Stimulated activated CD4-positive, alpha-beta T cell treated with anti-CD3 and anti-CD28 coated beads, Interleukin-2, amount 100 ng/mL, for 24 hours (primary cell): ENCODE results near the gene FUT6.
A peak's percentile ranks its signal among the peaks of the same experiment; 100 is the strongest.

Experiments
- DNase-seq, 2 donors: peaks; one replicate each; pipeline ENCODE4 v3.0.0-alpha.2; 2020

The FUT6 gene

DNA sequence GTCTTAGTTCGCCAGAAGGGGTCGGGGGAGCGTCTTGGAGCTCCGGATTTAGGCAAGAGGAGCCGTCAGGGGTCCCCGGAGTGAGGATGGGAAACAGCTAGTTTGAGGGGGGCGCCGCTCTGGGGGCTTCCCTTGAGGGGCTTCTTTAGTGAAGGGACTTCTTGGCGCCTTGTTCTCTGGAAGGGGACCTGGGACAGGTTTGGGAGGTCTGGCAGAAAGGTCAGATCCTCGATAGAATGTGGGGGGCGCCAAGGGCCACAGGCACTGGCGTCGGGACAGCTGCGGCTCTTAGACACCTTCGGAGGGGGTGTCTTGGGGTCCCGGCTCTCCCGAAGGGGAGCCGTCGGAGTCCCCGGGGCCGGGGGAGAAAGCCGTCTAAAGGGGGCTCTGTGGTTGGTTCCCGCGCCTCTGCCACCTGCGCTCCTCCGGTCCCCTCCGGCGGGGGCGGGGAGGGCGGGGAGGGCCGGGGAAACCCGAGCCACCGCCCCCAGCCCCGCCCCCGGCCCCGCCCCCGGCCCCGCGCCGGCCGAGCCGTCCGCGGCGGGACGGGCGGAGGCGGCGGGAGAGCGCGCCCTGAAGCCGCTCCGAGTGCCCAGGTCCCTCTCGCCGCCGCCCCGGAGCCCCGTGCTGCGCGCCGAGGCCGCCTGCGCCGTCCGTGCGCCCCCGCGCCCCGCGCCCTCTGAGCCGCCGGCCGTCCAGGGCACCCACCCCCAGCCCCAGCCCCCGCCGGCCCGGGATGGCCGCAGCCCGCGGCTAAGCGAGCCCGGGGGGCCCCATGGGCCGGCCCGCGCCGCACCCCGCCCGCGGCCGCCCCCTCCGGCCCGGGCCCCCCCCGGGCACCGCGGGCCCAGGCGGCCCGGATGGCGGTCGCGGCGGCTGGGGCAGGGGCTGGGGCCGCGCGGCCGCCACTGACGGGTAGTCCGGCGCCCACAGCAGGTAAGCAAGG, 34.7 kb downstream of the FUT6 start, which contains the start of gene NRTN:
NRTN (plus strand) TSS at position 552 of the 946 bp plus-strand sequence. CDS start 19,099 bp downstream, outside the sequence.
- DNase-seq, result peak; percentile 48 to 61

DNA sequence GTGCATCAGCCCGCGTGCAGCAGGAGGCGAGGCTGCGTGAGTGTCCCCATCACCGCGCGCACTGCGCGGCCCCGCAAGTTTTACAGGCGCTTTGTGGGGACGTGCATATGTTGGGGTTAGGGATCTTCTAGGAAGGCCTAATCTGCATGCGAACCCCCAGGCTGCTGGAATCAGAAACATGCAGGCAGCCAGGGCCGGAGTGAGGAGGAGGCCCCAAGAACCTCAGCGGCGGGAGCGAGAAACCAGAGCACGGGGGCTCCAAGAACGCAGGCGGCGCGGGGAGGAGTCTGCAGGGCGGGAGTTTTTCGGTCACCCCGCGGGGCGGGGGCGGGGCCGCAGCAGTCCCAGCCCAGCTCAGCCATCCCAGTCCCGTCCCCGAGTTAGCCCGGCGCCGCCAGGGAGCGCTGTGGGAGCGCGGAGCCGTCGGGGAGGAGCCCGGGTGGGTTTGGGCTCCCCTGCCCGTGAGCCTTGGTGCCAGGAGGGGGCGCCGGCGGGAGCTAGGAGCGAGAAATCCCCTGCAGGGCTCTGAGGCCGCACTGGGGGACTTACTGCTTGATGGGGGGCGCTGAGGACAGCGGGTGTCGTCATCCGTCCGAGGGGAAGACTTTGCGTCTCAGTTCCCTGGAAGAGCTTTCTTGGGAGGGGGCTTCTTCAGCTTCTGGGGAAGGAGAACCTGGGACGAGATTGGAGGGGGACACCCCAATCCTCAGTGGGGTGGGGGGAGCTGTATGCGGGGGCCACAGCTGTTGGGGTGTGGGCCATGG, 35.6 kb downstream of the FUT6 start:
- DNase-seq, result peak; percentile 94 to 97

DNA sequence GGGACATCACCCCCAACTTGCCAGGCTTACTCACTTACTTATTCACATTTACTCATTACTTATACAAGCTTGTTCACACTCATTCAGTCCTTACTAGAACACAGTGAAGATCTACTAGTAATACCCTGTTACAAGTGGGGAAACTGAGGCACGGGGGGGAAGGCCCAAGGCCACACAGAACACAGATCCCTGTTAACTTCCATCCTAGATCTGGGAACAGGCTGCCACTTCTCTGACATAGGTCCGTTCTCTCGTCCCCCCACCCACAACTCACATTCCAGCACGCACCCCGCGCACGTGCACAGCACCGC, 36.1 kb downstream of the FUT6 start:
- DNase-seq, result no peak

DNA sequence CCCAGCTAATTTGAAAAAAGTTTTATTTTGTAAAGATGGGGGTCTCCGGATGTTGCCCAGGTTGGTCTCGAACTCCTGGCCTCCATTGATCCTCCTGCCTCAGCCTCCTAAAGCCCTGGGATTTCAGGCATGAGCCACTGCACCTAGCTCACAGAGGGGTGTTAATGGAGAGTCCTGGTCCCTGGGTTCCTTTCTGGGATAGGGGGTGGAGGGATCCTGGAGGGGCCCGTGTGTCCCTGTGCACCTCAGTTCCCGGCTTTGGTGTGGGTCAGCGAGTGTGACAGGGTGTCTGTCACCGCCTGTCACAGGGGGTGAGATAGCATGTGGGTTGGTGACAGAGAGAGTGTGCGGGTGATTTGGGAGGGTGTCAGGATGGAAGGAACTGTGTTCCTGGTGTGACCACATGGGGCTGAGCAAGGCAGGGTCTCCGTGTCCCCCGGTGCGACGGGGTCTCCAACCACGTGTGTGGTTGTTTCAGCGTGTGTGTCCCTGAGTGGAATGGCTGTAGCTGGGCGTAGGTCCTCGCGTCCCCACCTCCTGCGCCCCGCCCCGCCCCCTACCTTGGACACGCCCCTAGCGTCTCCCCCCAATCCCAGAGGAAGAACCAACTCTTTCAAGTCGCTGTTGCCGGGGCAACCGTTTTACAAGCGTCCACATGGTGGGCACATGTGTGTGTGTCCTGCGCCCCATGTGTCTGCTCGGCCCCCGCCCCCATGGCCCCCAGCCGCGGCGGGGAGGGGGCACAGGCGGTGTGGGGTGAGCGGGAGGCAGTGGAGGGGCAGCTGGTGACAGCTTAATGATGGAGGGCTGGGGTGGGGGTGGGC, 37.5 kb downstream of the FUT6 start:
- DNase-seq, result no peak

DNA sequence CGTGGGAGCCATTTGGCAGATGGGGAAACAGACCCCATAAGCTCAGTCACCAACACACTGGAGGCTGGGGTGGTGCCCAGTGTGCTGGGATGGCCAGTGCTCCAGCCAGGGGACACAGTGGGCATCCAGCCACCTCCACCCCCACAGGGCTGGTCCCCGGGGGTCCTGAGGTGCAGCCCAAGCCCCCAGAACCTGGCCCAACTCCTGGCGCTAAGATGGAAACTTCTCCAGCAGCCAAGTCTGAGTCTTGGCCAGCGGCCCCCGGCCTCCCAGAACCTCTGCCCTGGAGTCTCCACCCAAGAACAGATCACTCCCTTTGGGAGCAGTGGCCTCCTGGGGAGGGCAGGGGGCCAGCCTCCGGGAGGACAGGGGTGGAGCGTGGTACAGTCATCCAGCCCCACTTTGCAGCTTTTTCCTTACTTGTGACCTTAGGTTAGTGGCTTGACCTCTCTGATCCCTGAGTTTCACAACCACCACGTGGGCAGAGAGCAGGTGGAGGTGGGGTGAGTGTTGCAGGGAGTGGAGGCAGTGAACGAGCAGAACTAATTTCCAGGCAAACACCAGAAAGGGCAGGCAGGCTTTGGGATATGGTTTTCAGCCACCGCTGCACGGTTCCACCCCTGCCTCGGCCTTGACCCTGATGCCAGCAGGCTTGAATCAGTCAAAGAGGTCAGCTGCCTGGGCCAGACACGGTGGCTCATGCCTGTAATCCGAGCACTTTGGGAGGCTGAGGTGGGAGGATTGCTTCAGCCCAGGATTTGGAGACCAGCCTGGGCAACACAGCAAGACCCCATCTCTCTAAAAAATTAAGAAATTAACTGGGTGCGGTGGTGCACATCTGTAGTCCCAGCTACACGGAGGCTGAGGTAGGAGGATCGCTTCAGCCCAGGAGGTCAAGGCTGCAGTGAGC, 38.9 kb downstream of the FUT6 start:
- no peak for DNase-seq

DNA sequence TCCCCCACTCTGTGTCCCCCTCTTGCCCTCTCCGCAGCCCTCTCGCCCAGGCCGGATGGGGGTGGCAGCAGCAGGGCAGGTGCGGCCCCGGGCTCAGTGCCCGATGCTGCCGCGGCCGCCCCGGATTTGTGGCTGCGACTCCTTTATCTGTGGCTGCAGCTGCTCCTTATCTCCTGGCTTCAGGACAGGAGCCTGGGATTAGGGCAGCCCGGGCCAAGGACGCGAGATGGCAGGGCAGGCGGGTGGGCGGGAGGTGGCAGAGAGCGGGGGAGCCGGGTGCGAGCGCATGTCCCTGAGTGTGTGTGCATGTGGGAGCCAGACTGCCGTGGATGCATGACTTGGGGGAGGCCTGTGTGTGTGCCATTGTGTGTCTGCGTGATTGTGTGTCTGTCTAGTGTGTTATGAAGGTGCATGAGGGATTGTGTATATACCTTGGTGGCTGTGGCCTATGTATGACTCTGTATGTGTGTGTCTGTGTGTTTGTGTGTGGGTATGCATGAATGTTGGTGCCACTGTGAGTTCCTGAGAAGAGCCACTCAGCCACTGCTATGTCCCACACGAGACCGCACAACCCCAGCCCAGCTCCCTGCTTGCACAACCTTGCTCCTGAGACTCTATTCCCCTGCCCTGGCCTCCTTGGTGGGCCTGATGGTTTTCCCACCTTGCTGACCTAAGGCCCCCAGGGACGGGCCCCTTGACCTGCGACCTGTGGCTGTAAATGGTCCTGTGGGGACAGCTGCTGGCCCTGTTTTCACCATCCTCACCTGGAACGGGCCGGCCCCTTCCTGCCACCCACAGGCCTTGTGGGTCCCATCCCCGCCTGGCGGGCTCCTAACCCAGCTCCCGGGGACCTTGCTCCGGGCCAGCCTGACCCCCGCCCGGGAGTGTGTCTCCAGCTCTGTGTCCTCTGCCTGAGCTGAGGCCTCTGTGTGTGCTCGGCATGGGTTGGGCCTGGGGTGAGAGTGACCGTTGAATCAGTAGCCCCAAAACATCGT, 40.0 kb downstream of the FUT6 start:
- DNase-seq, result no peak

DNA sequence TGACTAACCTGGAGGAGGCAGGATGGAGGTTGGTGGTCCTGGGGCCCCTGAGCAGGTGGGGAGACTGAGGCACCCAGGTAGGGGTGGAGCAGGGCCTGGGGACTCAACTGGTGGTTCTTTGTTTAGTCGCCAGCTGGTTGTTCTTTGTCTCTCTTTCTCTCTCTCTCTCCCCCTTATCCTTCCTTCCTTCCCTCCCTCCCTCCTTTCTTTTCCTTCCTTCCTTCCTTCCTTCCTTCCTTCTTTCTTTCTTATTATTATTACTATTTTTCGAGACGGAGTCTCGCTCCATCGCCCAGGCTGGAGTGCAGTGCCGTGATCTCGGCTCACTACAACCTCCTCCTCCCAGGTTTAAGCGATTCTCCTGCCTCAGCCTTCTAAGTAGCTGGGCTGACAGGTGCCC, 41.3 kb downstream of the FUT6 start:
- DNase-seq, result no peak

DNA sequence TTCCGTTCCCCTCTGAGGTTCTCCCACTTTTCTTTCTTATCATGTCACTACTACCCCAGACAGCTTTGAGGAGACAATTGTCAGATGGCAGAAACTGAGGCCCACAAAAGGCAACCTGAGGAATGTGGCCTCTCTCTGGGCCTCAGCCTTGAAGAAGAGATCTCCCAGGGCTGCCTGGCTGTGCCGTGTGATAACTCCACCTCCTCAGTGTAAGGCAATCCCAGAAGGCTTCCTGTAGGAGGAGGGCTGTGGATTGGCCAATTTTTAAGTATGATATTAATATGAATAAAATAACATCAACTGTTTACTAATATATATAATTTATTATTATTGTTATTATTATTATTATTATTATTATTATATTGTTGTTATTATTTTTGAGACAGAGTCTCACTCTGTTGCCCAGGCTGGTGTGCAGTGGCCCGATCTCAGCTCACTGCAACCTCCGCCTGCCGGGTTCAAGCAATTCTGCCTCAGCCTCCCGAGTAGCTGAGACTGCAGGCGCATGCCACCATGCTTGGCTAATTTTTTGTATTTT, 44.1 kb downstream of the FUT6 start:
- no peak for DNase-seq

DNA sequence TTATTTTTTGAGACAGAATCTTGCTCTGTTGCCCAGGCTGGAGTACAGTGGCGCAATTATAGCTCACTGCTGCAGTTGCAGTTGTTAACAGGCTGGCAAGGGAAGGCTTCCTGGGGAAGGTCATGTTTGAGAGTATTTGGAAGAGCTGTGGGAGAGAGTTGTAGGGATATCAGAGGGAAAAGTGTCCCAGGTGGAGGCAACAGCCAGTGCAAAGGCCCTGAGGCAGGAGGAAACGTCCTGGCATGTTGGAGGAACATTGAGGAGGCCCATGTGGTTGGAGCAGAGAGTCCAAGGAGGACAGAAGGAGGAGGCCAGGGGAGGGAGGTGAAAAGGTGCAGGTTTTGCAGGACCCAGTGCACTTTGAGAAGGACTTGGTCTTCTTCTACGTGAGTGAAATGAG, 46.3 kb downstream of the FUT6 start:
- no peak for DNase-seq

DNA sequence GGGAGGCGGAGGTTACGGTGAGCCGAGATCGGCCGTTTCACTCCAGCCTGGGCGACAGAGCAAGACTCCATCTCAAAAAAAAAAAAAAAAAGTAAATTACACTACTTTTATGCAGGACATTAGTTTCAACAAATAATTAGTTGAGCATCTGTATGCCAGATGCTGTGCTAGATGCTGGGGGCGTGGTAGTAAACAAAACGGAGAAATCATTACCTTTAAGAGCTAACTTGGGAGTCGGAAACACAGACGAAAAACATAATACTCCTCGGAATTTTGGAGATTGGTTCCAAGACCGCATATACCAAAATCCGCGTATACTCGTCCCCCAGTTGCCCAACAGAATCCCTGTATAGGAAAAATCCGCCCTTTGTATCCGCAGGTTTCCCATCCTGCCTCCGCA, 47.3 kb downstream of the FUT6 start:
- DNase-seq, result no peak

DNA sequence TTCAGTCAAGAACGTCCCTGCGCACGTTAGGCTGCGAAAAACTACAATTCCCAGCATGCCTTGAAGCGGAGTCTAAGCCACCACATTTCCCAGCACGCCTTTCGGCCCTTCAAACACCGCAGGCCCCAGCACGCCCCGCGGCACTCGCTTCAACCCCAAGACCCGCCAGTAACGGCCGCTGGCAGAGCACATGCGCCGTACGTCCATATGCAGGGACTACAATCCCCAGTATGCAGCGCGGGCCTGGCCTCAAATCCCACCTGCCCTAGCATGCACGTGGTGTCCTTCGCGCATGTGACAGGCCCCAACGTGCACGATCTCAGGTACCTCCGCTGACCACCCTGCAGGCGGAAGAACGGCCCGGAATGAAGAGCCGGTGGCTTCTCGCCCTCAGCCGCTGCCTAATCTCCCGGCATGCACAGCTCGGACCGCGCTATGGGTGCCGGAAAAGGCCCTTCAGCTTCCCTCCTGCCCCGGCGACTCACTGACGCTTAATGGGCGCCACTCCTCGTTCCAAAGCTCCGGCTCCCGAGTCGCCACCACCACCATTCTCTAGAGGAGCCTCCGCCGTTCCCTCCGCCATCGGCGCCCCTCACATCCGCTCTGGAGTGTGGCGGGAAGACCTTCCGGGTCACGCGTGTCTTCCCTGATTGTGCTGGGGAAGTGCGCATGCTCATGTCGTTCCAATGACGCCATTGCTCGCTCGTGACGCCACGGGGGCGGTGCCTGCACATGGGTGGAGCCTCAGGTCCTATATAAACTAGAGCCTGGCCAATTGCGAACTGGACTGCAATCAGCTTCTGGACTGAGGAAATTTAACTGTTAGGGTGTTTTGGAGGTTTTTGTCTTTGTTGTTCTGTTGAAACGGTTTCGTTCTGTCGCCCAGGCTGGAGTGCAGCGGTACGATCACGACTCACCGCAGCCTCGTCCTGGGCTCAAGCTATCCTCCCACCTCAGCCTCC, 48.7 kb downstream of the FUT6 start, which contains the start of gene DUS3L:
DUS3L (minus strand) TSS at position 605 of the 962 bp plus-strand sequence; CDS start at position 583, 22 bp downstream.
- peak; percentile 95 to 97 for DNase-seq

DNA sequence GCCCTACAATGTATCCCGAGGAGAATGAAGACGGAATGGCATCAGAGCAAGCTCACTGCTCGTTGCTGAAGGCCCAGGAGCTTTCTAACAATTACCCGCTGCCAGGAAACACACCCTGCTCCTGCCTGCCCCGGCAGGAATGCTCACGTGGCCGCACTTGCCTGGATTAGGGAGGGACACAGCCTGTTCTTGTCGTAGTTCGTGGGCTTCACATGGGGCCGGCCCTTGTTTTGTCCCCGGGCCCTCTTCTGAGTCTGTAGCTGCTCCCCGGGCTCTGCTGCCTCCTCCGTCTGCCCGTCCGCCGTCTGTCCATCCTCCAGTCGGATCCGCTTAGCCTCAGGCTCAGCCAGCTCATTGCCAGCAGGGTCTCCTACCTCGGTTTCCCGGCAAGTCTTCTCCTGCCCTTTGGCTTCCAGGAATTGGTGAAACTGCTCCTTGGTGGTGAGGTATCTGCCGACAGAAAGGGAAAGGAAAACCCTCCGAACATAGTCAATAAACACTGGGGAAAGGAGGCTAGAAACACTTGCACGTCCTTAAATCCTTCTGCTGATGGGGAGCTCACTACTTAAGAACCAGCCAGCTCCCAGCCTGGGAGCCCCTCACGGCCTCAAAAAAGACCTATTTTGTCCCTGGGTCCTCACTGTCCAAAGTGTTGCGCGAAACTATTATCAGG, 49.5 kb downstream of the FUT6 start:
- DNase-seq, result no peak

DNA sequence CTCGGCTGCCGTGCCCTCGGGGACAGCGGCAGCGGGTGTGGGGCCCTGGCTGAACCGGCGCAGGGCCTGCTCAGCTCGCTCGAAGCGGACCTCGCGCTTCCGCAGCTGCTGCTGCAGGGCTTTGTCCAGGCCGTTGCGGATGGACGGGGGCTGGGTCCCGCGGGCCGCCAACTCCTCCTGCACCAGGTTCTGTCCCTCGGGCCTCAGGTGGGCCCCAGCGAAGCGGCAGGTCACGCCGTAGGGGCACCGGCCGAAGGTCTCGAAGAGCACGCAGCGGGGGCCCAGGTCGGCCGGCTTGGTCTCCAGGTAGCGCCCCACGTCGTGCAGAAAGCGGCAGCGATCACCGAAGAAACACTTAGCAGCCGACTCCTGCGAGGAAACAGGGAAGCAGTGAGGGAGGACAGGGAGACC, 50.1 kb downstream of the FUT6 start:
- DNase-seq, result no peak

DNA sequence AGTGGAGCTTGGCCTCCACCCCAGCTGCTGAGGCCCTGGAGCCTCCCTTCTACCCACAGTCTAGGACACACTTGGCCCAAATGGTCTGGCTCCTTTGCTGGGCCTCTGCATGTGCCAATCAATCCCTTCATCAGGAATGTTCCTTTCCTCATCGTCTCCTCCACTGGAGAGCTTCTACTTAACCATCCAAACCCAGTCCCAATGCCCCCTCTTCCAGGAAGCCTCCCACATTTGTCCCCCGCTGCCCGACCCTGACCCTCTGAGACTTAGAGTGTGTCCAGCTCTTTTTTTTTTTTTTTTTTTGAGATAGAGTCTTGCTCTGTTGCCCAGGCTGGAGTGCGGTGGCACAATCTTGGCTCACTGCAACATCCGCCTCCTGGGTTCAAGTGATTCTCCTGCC, 51.1 kb downstream of the FUT6 start:
- no peak for DNase-seq

DNA sequence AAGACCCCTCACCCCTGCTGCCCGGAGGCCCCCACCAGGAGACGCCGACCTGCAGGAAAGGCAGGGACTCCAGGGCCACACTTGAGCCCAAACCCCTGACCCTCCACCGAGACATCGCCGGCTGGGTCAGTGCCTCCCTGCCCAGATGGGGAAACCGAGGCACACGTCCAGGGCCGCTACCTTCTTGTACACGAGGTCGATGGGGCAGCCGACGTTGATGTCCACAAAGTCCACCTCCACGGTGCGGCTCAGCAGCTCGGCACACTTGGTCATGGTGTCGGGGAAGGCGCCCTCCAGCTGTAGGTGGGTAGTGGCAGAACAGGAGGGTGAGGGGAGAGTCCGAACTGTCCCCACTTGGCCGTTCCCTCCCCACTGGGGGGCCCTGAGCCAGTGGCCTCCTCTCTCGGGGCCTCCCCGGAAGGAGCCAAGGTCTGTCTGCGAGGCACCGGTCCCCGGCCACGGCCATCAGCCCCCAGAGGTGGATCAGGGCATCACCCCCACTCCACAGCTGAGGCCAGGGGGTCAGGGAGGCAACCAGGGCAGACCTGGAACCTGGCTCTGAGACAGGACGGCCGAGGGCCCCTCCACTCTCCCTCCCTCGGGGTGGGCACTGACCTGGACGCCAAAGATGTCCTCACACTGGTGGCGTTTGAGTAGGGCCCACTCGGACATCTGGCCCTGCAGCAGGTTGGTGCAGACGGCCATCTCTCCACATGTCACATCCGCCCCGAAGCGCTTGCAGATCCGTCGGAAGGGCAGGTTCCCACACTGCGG, 51.9 kb downstream of the FUT6 start:
- DNase-seq, result no peak

DNA sequence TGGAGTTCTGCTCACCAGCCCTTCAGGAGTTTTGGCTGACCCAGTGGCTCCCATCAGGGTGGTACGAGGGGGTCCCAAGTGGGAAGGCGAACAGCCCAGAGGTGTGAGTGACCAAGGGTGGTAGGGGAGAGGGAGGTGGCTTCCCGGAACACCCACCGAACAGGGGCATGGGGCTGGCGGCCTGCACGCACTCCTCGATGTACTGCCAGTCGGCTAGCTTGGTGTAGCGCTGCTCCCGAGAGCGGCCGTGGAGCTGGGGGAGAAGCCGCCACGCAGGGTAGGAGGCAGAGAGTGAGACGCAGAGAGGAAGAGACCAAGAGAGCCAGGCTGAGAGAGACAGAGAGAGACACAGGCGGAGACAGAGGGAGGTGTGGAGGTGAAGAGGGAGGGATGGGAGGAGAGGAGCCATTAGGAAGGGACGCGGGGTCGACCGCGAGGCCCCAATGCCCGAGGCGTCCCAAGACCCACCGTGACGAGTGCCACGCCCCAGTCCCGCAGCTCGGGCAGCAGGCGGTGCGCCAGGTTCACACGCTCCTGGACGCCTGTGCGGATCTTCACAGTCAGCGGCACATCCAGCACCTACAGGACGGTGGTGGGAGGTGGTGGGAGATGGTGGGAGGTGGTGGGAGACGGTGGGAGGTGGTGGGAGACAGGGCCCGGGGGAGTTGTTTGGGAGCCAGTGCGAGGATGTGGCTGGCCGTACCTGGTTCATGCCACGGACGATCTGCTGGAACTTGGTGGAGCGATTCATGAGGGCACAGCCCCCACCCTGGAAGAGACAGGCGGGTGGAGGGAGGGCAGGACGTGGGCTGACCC, 52.7 kb downstream of the FUT6 start:
- DNase-seq, result no peak

DNA sequence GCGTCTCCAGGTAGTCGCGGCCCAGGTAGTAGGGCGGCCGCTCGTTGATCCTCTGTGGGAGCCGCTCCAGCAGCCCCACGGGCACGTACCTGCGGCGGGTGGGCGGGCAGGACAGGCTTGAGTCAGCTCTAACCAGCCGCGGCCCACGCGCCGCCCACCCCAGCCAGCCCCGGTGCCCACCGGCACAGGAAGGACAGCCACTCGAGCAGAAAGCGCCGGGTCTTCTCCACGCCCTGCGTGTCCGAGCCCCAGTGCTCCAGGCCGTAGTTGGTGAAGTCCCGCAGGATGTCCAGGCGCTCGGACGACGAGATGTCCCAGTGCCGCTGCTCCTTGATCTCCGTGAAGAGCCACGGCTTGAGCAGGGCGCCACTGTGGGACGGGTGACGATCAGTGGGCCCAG, 54.1 kb downstream of the FUT6 start:
- no peak for DNase-seq
